Psoas muscle (tissue), 8 donors: ENCODE results near the gene HM13. TPM values are rescaled to one million over a fixed set of nuclear protein-coding genes. Genes with fewer than 3 reads are reported as not detected.

Experiments
- ATAC-seq, 4 donors: fragments of 200-7000 bp; cut with Tn5 transposase; one replicate each; pipeline ENCODE4 v1.9.1; 2020; ENCODE audit warnings: moderate library complexity in 3 of 4, mild to moderate bottlenecking in 2 of 4
- DNase-seq, 2 donors: peaks; one replicate each; pipeline ENCODE4 v3.0.0-alpha.2; 2020
- H3K27ac ChIP-seq: fragments of 200-600 bp; one replicate; pipeline ENCODE4 v1.8.0; 2022
- H3K27me3 ChIP-seq, 3 donors: fragments of 200-600 bp in 1 of 3; one replicate each; pipeline versions ENCODE4 v1.6.1 to v1.8.0; 2013 to 2022; ENCODE audit warnings: low read length in 2 of 3, mild to moderate bottlenecking in 2 of 3, moderate library complexity in 1 of 3; ENCODE audit not compliant: insufficient read depth in 3 of 3
- H3K36me3 ChIP-seq, 2 donors: fragments of 200-600 bp in 1 of 2; one replicate each; pipeline versions ENCODE4 v1.6.1 to v1.8.0; 2013 to 2022; ENCODE audit warnings: low read depth in 1 of 2, mild to moderate bottlenecking in 1 of 2, moderate library complexity in 1 of 2; ENCODE audit not compliant: insufficient read depth in 1 of 2
- H3K4me1 ChIP-seq: fragments of 200-600 bp; one replicate; pipeline ENCODE4 v1.8.0; 2022
- H3K4me3 ChIP-seq: fragments of 200-600 bp; one replicate; pipeline ENCODE4 v1.8.0; 2022; ENCODE audit warnings: mild to moderate bottlenecking
- H3K9me3 ChIP-seq: fragments of 200-600 bp; one replicate; pipeline ENCODE4 v1.8.0; 2022
- WGBS, 3 donors: extraction: QIAGEN DNeasy Blood & Tissue Kit; methylation state at CpG; one replicate each; pipeline versions ENCODE4 v1.1.6 to v1.1.7; 2013; 5-methylcytosine and 5-hydroxymethylcytosine counted together
- intact Hi-C, 2 donors: fragments of 100-400 bp; cut with DNase I; formaldehyde crosslinking; loops; one replicate each; pipeline versions ENCODE4 v1.11.0 to v1.14.2; 2022
- polyA plus RNA-seq, 3 donors: library from polyadenylated mRNA; stranded (reverse); fragments of 200-250 nt; gene quantifications; one replicate each; pipeline ENCODE4 v1.2.3, GENCODE V29; 2013
- total RNA-seq, 4 donors: library from RNA; stranded (reverse); fragmentation: NEBNext Ultra II Directional in 2 of 4; extraction: Animal tissue kit (Norgen Biotek cat#: 25700) in 2 of 4; gene quantifications; one replicate each; pipeline versions ENCODE4 v1.2.1 to v1.2.4, GENCODE V29; 2021 to 2023
- TF ChIP-seq, protein P1 (sequence below): fragments of 200-600 bp; IDR thresholded peaks from one replicate; pipeline ENCODE4 v1.8.0; 2022; ENCODE audit warnings: antibody characterized with exemption
- donor health status: healthy with polysubstance abuse.
- donor health status: DM: no; HTN: no; CAD: no; lungs with moderate emphysema.
- donor health status: Bipolar disorder and iron deficiency.
- donor health status: healthy.
- donor health status: DM: yes; HTN: yes; CAD: no.
- donor health status: DM: no; HTN: no; CAD: no.
- donor health status: DM: no; HTN: no; CAD: no.
- donor health status: DM: yes; HTN: yes; CAD: no.

HM13 gene
- total and polyA plus RNA-seq, 7 donors, result 32.4 to 112 (median 48.4) TPM

DNA sequence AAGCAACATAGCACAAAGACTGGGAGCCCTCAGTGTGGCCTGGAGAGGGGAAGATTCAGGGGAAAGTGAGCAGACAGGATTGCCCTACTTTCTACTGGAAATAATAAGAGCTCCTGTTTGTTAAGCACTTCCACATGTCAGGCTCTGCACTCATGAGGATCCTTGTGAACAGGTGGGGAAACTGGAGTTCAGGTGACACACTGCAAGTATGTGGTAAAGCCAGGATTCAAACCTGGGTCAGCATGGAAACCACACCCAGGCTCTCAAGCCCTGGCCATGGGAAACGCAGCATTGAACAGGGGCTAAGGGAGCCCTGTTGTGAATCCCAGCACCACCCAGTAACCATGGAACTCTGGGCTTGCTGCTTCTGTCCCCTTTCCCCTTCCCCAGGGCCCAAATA, 48.0 kb downstream of the HM13 start:
- peak in 1 of 4 donors; percentile 15 for ATAC-seq

DNA sequence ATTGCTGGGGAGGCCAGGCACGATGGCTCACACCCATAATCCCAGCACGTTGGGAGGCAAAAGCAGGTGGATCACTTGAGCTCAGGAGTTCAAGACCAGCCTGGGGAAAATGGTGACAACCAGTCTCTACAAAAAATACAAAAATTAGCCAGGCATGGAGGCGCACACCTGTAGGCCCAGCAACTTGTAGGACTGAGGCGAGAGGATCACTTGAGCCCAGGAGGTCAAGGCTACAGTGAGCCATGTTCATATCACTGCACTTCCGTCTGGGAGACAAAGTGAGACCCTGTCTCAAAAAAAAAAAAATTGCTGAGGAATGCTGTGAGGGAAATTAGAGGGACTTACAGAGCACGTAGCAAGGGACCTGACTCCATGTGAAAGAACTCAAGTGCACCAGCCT, 50.0 kb downstream of the HM13 start:
- Histone ChIP-seq H3K27me3 (no peaks in the 10 kb centered on the region), H3K9me3 (no peaks in the 10 kb centered on the region), H3K36me3 (peaks cover 3 to 82% of the 10 kb centered on the region in 2 donors), H3K27ac (no peak overlapping the region), H3K4me1 (peaks cover 26% of the 10 kb centered on the region), H3K4me3 (no peak overlapping the region)
- intact Hi-C loops, result loop anchor here (2.0 to 10.0 kb wide), 2 partner anchors 49 to 161 kb away; partner anchors contain the start of gene BCL2L1 (in 1 of the 2)
- TF ChIP-seq, protein P1, sequence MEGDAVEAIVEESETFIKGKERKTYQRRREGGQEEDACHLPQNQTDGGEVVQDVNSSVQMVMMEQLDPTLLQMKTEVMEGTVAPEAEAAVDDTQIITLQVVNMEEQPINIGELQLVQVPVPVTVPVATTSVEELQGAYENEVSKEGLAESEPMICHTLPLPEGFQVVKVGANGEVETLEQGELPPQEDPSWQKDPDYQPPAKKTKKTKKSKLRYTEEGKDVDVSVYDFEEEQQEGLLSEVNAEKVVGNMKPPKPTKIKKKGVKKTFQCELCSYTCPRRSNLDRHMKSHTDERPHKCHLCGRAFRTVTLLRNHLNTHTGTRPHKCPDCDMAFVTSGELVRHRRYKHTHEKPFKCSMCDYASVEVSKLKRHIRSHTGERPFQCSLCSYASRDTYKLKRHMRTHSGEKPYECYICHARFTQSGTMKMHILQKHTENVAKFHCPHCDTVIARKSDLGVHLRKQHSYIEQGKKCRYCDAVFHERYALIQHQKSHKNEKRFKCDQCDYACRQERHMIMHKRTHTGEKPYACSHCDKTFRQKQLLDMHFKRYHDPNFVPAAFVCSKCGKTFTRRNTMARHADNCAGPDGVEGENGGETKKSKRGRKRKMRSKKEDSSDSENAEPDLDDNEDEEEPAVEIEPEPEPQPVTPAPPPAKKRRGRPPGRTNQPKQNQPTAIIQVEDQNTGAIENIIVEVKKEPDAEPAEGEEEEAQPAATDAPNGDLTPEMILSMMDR, result no peak
- 81 to 90% (median 82%) methylated on average over 6 of the region's 6 CpGs for WGBS, 3 donors
- DNase-seq (no peak), ATAC-seq (no peak)

More for the DNA sequence above, 48.0 kb downstream of the HM13 start:
- Histone ChIP-seq H3K27ac (peak overlapping the region; percentile 83), H3K27me3 (no peaks in the 10 kb centered on the region), H3K4me1 (peaks cover 29% of the 10 kb centered on the region), H3K36me3 (peaks cover 3 to 74% of the 10 kb centered on the region in 2 donors), H3K4me3 (no peak overlapping the region), H3K9me3 (no peaks in the 10 kb centered on the region)
- no peak for DNase-seq
- intact Hi-C loops, result loop anchor here in 1 of 2 donors (10.0 kb wide), 1 partner anchor 163 kb away; the partner anchor contains the start of gene BCL2L1
- WGBS, 3 donors, result 69 to 75% (median 75%) methylated on average over 1 of the region's 1 CpG
- TF ChIP-seq, protein P1, result no peak

DNA sequence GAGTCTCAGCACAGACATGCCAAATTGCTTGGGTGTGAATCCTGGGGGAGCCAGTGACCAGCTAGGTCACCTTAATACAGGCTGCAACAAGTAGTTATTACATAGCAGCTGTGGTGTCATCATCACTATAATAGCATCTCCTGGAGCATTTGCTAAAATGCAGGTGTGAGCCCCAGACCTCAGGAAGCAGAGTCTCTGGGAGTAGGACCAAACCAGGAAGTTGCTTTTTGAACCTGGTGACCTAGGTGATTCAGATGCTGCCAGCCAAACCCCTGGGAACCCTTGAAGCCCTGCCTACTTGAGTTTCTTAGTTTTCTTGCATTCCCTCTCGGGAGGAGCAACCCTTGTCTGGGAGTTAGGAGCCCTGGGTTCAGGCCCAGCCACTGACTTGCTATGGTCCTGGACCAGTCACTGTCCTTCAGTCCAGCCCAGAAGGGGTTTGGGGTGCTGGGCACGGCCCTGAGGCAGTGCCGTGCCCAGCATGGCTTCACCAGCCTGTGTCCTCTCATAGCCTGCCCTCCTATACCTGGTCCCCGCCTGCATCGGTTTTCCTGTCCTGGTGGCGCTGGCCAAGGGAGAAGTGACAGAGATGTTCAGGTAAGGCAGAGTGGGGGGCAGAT, 51.6 kb downstream of the HM13 start:
- TF ChIP-seq, protein P1, result no peak
- intact Hi-C loops, result loop anchor here (2.0 to 10.0 kb wide), 2 partner anchors 47 to 159 kb away; partner anchors contain the start of gene BCL2L1 (in 1 of the 2)
- Histone ChIP-seq H3K4me1 (peaks cover 25% of the 10 kb centered on the region), H3K4me3 (no peak overlapping the region), H3K36me3 (peaks cover 3 to 79% of the 10 kb centered on the region in 2 donors), H3K9me3 (no peaks in the 10 kb centered on the region), H3K27ac (no peak overlapping the region), H3K27me3 (no peaks in the 10 kb centered on the region)
- ATAC-seq (no peak), DNase-seq (no peak)
- 87 to 92% (median 92%) methylated on average over 5 to 6 of the region's 6 CpGs for WGBS, 3 donors

DNA sequence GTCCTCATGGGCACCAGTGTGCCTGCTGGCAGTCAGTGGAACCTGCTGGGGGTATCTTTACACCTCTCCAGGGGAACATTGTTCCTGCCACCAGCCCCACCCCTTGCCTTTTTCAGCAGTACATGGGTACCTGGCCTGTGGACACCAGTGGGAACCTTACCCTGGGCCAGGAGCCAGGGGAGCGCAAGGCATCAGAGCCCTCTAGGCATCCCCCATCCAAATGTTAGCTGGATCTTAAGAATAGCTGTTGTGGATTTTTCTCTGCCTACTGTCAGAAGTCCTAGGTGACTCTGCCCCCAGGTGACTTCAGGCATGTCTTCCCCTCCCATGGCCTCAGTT, 52.0 kb downstream of the HM13 start:
- peak overlapping the region; percentile 9 for H3K27ac ChIP-seq
- H3K4me1 ChIP-seq, result peaks cover 27% of the 10 kb centered on the region

More for the DNA sequence above, 52.0 kb downstream of the HM13 start:
- H3K9me3 ChIP-seq, result no peaks in the 10 kb centered on the region
- intact Hi-C loops, result loop anchor here in 1 of 2 donors (10.0 kb wide), 1 partner anchor 159 kb away; the partner anchor contains the start of gene BCL2L1
- 96 to 100% (median 100%) methylated on average over 1 of the region's 1 CpG for WGBS, 3 donors
- ATAC-seq, result no peak
- H3K36me3 ChIP-seq, result peaks cover 3 to 78% of the 10 kb centered on the region in 2 donors
- H3K4me3 ChIP-seq, result no peak overlapping the region
- TF ChIP-seq, protein P1, result no peak
- H3K27me3 ChIP-seq, result no peaks in the 10 kb centered on the region
- no peak for DNase-seq
